Neural cell (in vitro differentiated cells): ENCODE data around the gene CA11. TPM values are rescaled to one million over a fixed set of nuclear protein-coding genes. Genes with fewer than 3 reads are reported as not detected.

Source experiments
- H2AFZ ChIP-seq: fragments of 200-600, 300-800 bp; sonication (generic), shearing (Covaris generic); 2 replicates; pipeline ENCODE4 v1.6.0; 2014; ENCODE audit warnings: low read depth, mild to moderate bottlenecking, antibody characterized with exemption, low read length, moderate library complexity
- H3F3A ChIP-seq: fragments of 200-600 bp; shearing (Covaris generic); 2 replicates; pipeline ENCODE4 v1.6.1; 2016; ENCODE audit warnings: mild to moderate bottlenecking, moderate library complexity, mixed read lengths, antibody characterized with exemption, low read length; ENCODE audit not compliant: insufficient read depth, poor library complexity, severe bottlenecking
- H3K27ac ChIP-seq: fragments of 200-600, 300-800 bp; sonication (generic), shearing (Covaris generic); 2 replicates; pipeline ENCODE4 v1.5.1; 2014; ENCODE audit warnings: mild to moderate bottlenecking, low read length, moderate library complexity
- H3K27me3 ChIP-seq: fragments of 300-800, 200-600 bp; sonication (generic), shearing (Covaris generic); 2 replicates; pipeline ENCODE4 v1.6.0; 2014; ENCODE audit warnings: mild to moderate bottlenecking, low read depth, low read length, moderate library complexity; ENCODE audit not compliant: insufficient read depth
- H3K36me3 ChIP-seq: fragments of 300-800, 200-600 bp; sonication (generic), shearing (Covaris generic); 2 replicates; pipeline ENCODE4 v1.5.1; 2014; ENCODE audit warnings: mild to moderate bottlenecking, antibody characterized with exemption, low read length, moderate library complexity; ENCODE audit not compliant: insufficient read depth
- H3K4me2 ChIP-seq: fragments of 300-800, 200-600 bp; sonication (generic), shearing (Covaris generic); 2 replicates; pipeline ENCODE4 v1.6.0; 2014; ENCODE audit warnings: mild to moderate bottlenecking, low read length
- H3K4me3 ChIP-seq: fragments of 300-800, 200-600 bp; sonication (generic), shearing (Covaris generic); 2 replicates; pipeline ENCODE4 v1.5.1; 2014; ENCODE audit warnings: mild to moderate bottlenecking, low read length, moderate library complexity
- H3K79me2 ChIP-seq: fragments of 200-600 bp; shearing (Covaris generic); replicated peaks from 2 replicates; pipeline ENCODE4 v1.6.0; 2014; ENCODE audit warnings: mild to moderate bottlenecking, low read length, moderate library complexity; ENCODE audit not compliant: insufficient read depth
- H3K9ac ChIP-seq: fragments of 300-800, 200-600 bp; sonication (generic), shearing (Covaris generic); 2 replicates; pipeline ENCODE4 v1.6.1; 2016; ENCODE audit warnings: mild to moderate bottlenecking, low read length, mixed read lengths
- H3K9me2 ChIP-seq: fragments of 200-600 bp; shearing (Covaris generic); 2 replicates; pipeline ENCODE4 v1.6.1; 2016; ENCODE audit warnings: mild to moderate bottlenecking, low read length, mixed read lengths; ENCODE audit not compliant: insufficient read depth
- H3K9me3 ChIP-seq: fragments of 200-600, 300-800 bp; sonication (generic), shearing (Covaris generic); 2 replicates; pipeline ENCODE4 v1.6.1; 2016; ENCODE audit warnings: mild to moderate bottlenecking, mixed run types, low read length, moderate library complexity, mixed read lengths
- H4K20me1 ChIP-seq: fragments of 200-600 bp; shearing (Covaris generic); 2 replicates; pipeline ENCODE4 v1.6.1; 2016; ENCODE audit warnings: mild to moderate bottlenecking, mixed run types; ENCODE audit not compliant: insufficient read depth
- EP300 ChIP-seq: fragments of 450-650 bp; conservative IDR thresholded peaks from 2 replicates; pipeline ENCODE4 v1.6.1; 2014; ENCODE audit warnings: antibody characterized with exemption, mild to moderate bottlenecking, moderate library complexity; ENCODE audit not compliant: poor library complexity, severe bottlenecking
- EZH2 ChIP-seq: fragments of 200-600, 300-800 bp; shearing (Covaris generic), sonication (generic); IDR thresholded peaks from 2 replicates; pipeline ENCODE4 v1.6.1; 2014; ENCODE audit warnings: antibody characterized with exemption, low read length, borderline replicate concordance, mild to moderate bottlenecking; ENCODE audit not compliant: insufficient read depth, poor library complexity, severe bottlenecking
- MXI1 ChIP-seq: fragments of 450-650 bp; conservative IDR thresholded peaks from 2 replicates; pipeline ENCODE4 v1.6.1; 2014; ENCODE audit warnings: antibody characterized with exemption, mild to moderate bottlenecking; ENCODE audit not compliant: poor library complexity, severe bottlenecking
- POLR2AphosphoS5 ChIP-seq: IDR thresholded peaks from 2 replicates; pipeline ENCODE4 v1.6.1; 2012
- RAD21 ChIP-seq: fragments of 450-650 bp; conservative IDR thresholded peaks from 2 replicates; pipeline ENCODE4 v1.6.1; 2014; ENCODE audit warnings: antibody characterized with exemption, mild to moderate bottlenecking, moderate library complexity
- SMC3 ChIP-seq: fragments of 450-650 bp; conservative IDR thresholded peaks from 2 replicates; pipeline ENCODE4 v1.6.1; 2014; ENCODE audit warnings: antibody characterized with exemption, mild to moderate bottlenecking, moderate library complexity; ENCODE audit not compliant: poor library complexity
- TAF1 ChIP-seq: IDR thresholded peaks from 2 replicates; pipeline ENCODE4 v1.6.1; 2012; ENCODE audit warnings: low read depth
- polyA plus RNA-seq: library from polyadenylated mRNA; depleted of rRNA; stranded (reverse); fragments of >200 nt; gene quantifications from 2 replicates; pipeline ENCODE4 v1.2.3, GENCODE V29; 2014
- TF ChIP-seq, protein P1 (sequence below): fragments of 450-650 bp; IDR thresholded peaks from 2 replicates; pipeline ENCODE4 v1.5.1; 2014; ENCODE audit warnings: antibody characterized with exemption, mild to moderate bottlenecking, moderate library complexity; ENCODE audit not compliant: poor library complexity, severe bottlenecking
- TF ChIP-seq, protein P2 (sequence below): IDR thresholded peaks from 2 replicates; pipeline ENCODE4 v1.6.1; 2012; ENCODE audit warnings: borderline replicate concordance

CA11 gene
- polyA plus RNA-seq, 1 donor from 2014 or later = 108 TPM

GRCh38 chr19:48661711-48662090 is 15.7 kb upstream of the CA11 start:
- H3K27me3 ChIP-seq = no peaks in the 10 kb centered on the region
- no peak overlapping the region for H3K4me2 ChIP-seq
- no peaks in the 10 kb centered on the region for H3K36me3 ChIP-seq
- no peak overlapping the region for H3K9ac ChIP-seq
- H3K9me2 ChIP-seq = no peaks in the 10 kb centered on the region
- no peak overlapping the region for H2AFZ ChIP-seq
- TF ChIP-seq RAD21 (no peak), EZH2 (no peak), TAF1 (no peak), POLR2AphosphoS5 (no peak), SMC3 (no peak), EP300 (no peak), MXI1 (no peak)
- TF ChIP-seq, protein P1, sequence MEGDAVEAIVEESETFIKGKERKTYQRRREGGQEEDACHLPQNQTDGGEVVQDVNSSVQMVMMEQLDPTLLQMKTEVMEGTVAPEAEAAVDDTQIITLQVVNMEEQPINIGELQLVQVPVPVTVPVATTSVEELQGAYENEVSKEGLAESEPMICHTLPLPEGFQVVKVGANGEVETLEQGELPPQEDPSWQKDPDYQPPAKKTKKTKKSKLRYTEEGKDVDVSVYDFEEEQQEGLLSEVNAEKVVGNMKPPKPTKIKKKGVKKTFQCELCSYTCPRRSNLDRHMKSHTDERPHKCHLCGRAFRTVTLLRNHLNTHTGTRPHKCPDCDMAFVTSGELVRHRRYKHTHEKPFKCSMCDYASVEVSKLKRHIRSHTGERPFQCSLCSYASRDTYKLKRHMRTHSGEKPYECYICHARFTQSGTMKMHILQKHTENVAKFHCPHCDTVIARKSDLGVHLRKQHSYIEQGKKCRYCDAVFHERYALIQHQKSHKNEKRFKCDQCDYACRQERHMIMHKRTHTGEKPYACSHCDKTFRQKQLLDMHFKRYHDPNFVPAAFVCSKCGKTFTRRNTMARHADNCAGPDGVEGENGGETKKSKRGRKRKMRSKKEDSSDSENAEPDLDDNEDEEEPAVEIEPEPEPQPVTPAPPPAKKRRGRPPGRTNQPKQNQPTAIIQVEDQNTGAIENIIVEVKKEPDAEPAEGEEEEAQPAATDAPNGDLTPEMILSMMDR = no peak
- TF ChIP-seq, protein P2, sequence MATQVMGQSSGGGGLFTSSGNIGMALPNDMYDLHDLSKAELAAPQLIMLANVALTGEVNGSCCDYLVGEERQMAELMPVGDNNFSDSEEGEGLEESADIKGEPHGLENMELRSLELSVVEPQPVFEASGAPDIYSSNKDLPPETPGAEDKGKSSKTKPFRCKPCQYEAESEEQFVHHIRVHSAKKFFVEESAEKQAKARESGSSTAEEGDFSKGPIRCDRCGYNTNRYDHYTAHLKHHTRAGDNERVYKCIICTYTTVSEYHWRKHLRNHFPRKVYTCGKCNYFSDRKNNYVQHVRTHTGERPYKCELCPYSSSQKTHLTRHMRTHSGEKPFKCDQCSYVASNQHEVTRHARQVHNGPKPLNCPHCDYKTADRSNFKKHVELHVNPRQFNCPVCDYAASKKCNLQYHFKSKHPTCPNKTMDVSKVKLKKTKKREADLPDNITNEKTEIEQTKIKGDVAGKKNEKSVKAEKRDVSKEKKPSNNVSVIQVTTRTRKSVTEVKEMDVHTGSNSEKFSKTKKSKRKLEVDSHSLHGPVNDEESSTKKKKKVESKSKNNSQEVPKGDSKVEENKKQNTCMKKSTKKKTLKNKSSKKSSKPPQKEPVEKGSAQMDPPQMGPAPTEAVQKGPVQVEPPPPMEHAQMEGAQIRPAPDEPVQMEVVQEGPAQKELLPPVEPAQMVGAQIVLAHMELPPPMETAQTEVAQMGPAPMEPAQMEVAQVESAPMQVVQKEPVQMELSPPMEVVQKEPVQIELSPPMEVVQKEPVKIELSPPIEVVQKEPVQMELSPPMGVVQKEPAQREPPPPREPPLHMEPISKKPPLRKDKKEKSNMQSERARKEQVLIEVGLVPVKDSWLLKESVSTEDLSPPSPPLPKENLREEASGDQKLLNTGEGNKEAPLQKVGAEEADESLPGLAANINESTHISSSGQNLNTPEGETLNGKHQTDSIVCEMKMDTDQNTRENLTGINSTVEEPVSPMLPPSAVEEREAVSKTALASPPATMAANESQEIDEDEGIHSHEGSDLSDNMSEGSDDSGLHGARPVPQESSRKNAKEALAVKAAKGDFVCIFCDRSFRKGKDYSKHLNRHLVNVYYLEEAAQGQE = no peak
- H3K9me3 ChIP-seq = no peaks in the 10 kb centered on the region
- no peaks in the 10 kb centered on the region for H4K20me1 ChIP-seq
- no peak overlapping the region for H3K4me3 ChIP-seq
- H3F3A ChIP-seq = no peaks in the 10 kb centered on the region
- H3K79me2 ChIP-seq = no peaks in the 10 kb centered on the region
- no peak overlapping the region for H3K27ac ChIP-seq

- H3F3A ChIP-seq = no peaks in the 10 kb centered on the region
- H3K27me3 ChIP-seq = no peaks in the 10 kb centered on the region
- no peaks in the 10 kb centered on the region for H3K9me3 ChIP-seq
- H2AFZ ChIP-seq = no peak overlapping the region
- no peak overlapping the region for H3K4me3 ChIP-seq
- no peak overlapping the region for H3K27ac ChIP-seq
- H3K4me2 ChIP-seq = no peak overlapping the region
- H3K9ac ChIP-seq = no peak overlapping the region
- H3K36me3 ChIP-seq = no peaks in the 10 kb centered on the region
- H3K9me2 ChIP-seq = no peaks in the 10 kb centered on the region
- H3K79me2 ChIP-seq = no peaks in the 10 kb centered on the region
- no peaks in the 10 kb centered on the region for H4K20me1 ChIP-seq
- no peak for TF ChIP-seq MXI1
- TF ChIP-seq, protein P1 = no peak
- no peak for TF ChIP-seq RAD21
- TF ChIP-seq EP300 = no peak
- TF ChIP-seq SMC3 = no peak
- TF ChIP-seq TAF1 = no peak
- TF ChIP-seq POLR2AphosphoS5 = no peak
- TF ChIP-seq, protein P2 = no peak
- TF ChIP-seq EZH2 = no peak
These were observed 15.1 kb upstream of the CA11 start for GRCh38 chr19:48660852-48661710.
